Upper lobe of left lung (tissue), 6 donors: Measurements from ENCODE around the gene HTR5A. TPM values are rescaled to one million over a fixed set of nuclear protein-coding genes. Genes with fewer than 3 reads are reported as not detected.

Experiments
- ATAC-seq, 2 donors: fragments of 200-7000 bp; cut with Tn5 transposase; one replicate each; pipeline ENCODE4 v1.9.1; 2022; ENCODE audit warnings: mild to moderate bottlenecking in 2 of 2, moderate library complexity in 2 of 2; ENCODE audit not compliant: low FRiP score in 2 of 2
- DNase-seq, 2 donors: peaks; one replicate each; pipeline ENCODE4 v3.0.0-alpha.2; 2019 to 2020
- H3K27ac ChIP-seq, 4 donors: fragments of 200-600 bp; sonication (generic); one replicate each; pipeline ENCODE4 v1.5.1; 2016 to 2019
- H3K27me3 ChIP-seq, 4 donors: fragments of 200-600 bp; sonication (generic); one replicate each; pipeline ENCODE4 v1.5.1; 2017 to 2019
- H3K36me3 ChIP-seq, 4 donors: fragments of 200-600 bp; sonication (generic); one replicate each; pipeline ENCODE4 v1.5.1; 2016 to 2019
- H3K4me1 ChIP-seq, 4 donors: fragments of 200-600 bp; sonication (generic); one replicate each; pipeline ENCODE4 v1.5.1; 2018 to 2019
- H3K4me3 ChIP-seq, 4 donors: fragments of 200-600 bp; sonication (generic); one replicate each; pipeline ENCODE4 v1.5.1; 2017 to 2019; ENCODE audit warnings: mild to moderate bottlenecking in 2 of 4, moderate library complexity in 1 of 4
- H3K9me3 ChIP-seq, 4 donors: fragments of 200-600 bp; sonication (generic); one replicate each; pipeline ENCODE4 v1.5.1; 2018 to 2019
- CTCF ChIP-seq, 6 experiments: fragments of 450-650 bp in 4 of 6; fragments of 200-600 bp in 2 of 6; sonication (generic) in 2 of 6; IDR thresholded peaks; one replicate each; pipeline ENCODE4 v1.5.1; 2016 to 2019; ENCODE audit warnings: antibody characterized with exemption in 6 of 6
- EP300 ChIP-seq, 4 donors: sonication (generic); formaldehyde crosslinking; IDR thresholded peaks; one replicate each; pipeline ENCODE4 v1.5.1; 2017; ENCODE audit warnings: antibody characterized with exemption in 4 of 4, control low read depth in 2 of 4
- POLR2A ChIP-seq, 4 donors: fragments of 450-650 bp; IDR thresholded peaks; one replicate each; pipeline ENCODE4 v1.5.1; 2016 to 2017; ENCODE audit warnings: antibody characterized with exemption in 4 of 4, mild to moderate bottlenecking in 2 of 4
- POLR2AphosphoS5 ChIP-seq, 2 donors: sonication (generic); formaldehyde crosslinking; IDR thresholded peaks; one replicate each; pipeline ENCODE4 v1.5.1; 2017; ENCODE audit warnings: antibody characterized with exemption in 2 of 2
- WGBS, 2 donors: methylation state at CpG; one replicate each; pipeline ENCODE4 v1.1.5; 2017 to 2018; 5-methylcytosine and 5-hydroxymethylcytosine counted together
- total RNA-seq, 6 donors: library from RNA; depleted of rRNA in 4 of 6; stranded (reverse); fragments of >200 nt in 4 of 6; gene quantifications; one replicate each; pipeline versions ENCODE4 v1.1.0 to v1.2.1, GENCODE V29; 2016 to 2021
- donor health status: DM: no; HTN: no; CAD: no; lungs with moderate emphysema.
- donor health status: DM: no; HTN: yes; CAD: no; lungs with severe emphysema.

HTR5A gene
- total RNA-seq, 6 donors from 2014 or later, result not detected

GRCh38 chr7:155119801-155120382 is 49.8 kb downstream of the HTR5A start:
- H3K9me3 ChIP-seq, result peaks cover 0 to 9% (median 6%) of the 10 kb centered on the region in 4 donors
- no peaks in the 10 kb centered on the region for H3K36me3 ChIP-seq
- WGBS, 2 donors, result 85 to 90% methylated on average over 7 of the region's 7 CpGs
- H3K27ac ChIP-seq, result no peak overlapping the region
- H3K4me1 ChIP-seq, result no peaks in the 10 kb centered on the region
- TF ChIP-seq EP300 (IDR thresholded peaks at IDR 0.05) (no peak), POLR2A (IDR thresholded peaks at IDR 0.05) (no peak), CTCF (IDR thresholded peaks at IDR 0.05) (no peak), POLR2AphosphoS5 (IDR thresholded peaks at IDR 0.05) (no peak)
- no peak for DNase-seq
- H3K4me3 ChIP-seq, result no peak overlapping the region
- ATAC-seq, result no peak
- no peaks in the 10 kb centered on the region for H3K27me3 ChIP-seq

- Histone ChIP-seq H3K4me3 (no peak overlapping the region), H3K27ac (no peak overlapping the region), H3K36me3 (no peaks in the 10 kb centered on the region), H3K9me3 (peaks cover 0 to 9% (median 6%) of the 10 kb centered on the region in 4 donors), H3K4me1 (no peaks in the 10 kb centered on the region), H3K27me3 (no peaks in the 10 kb centered on the region)
- no peak for TF ChIP-seq EP300 (IDR thresholded peaks at IDR 0.05)
- no peak for TF ChIP-seq POLR2A (IDR thresholded peaks at IDR 0.05)
- TF ChIP-seq POLR2AphosphoS5 (IDR thresholded peaks at IDR 0.05), result no peak
- TF ChIP-seq CTCF (IDR thresholded peaks at IDR 0.05), result no peak
- WGBS, 2 donors, result 81 to 86% methylated on average over 4 of the region's 4 CpGs
- no peak for DNase-seq
- no peak for ATAC-seq
These were observed 50.3 kb downstream of the HTR5A start for GRCh38 chr7:155120460-155120859.

GRCh38 chr7:155122831-155123230 is 52.7 kb downstream of the HTR5A start:
- WGBS, 2 donors, result 31 to 34% methylated on average over 5 of the region's 5 CpGs

GRCh38 chr7:155123413-155123812 is 53.3 kb downstream of the HTR5A start:
- WGBS, 2 donors, result 75 to 81% methylated on average over 1 of the region's 1 CpG
- ATAC-seq (no peak), DNase-seq (no peak)
- no peaks in the 10 kb centered on the region for H3K36me3 ChIP-seq
- H3K27me3 ChIP-seq, result no peaks in the 10 kb centered on the region
- no peak overlapping the region for H3K27ac ChIP-seq
- no peak for TF ChIP-seq POLR2AphosphoS5 (IDR thresholded peaks at IDR 0.05)
- no peak for TF ChIP-seq CTCF (IDR thresholded peaks at IDR 0.05)
- no peak for TF ChIP-seq POLR2A (IDR thresholded peaks at IDR 0.05)
- H3K9me3 ChIP-seq, result peaks cover 0 to 9% (median 6%) of the 10 kb centered on the region in 4 donors
- no peaks in the 10 kb centered on the region for H3K4me1 ChIP-seq
- H3K4me3 ChIP-seq, result no peak overlapping the region

More at GRCh38 chr7:155122831-155123230, 52.7 kb downstream of the HTR5A start:
- Histone ChIP-seq H3K36me3 (no peaks in the 10 kb centered on the region), H3K4me3 (no peak overlapping the region), H3K27ac (no peak overlapping the region), H3K9me3 (peaks cover 0 to 9% (median 6%) of the 10 kb centered on the region in 4 donors), H3K4me1 (no peaks in the 10 kb centered on the region), H3K27me3 (no peaks in the 10 kb centered on the region)
- no peak for ATAC-seq
- no peak for DNase-seq
- TF ChIP-seq POLR2A (IDR thresholded peaks at IDR 0.05), result no peak
- TF ChIP-seq CTCF (IDR thresholded peaks at IDR 0.05), result no peak
- TF ChIP-seq EP300 (IDR thresholded peaks at IDR 0.05), result no peak
- no peak for TF ChIP-seq POLR2AphosphoS5 (IDR thresholded peaks at IDR 0.05)

- WGBS, 2 donors, result 79 to 91% methylated on average over 8 of the region's 8 CpGs
- H3K27ac ChIP-seq, result no peak overlapping the region
- no peaks in the 10 kb centered on the region for H3K36me3 ChIP-seq
- no peak overlapping the region for H3K4me3 ChIP-seq
- ATAC-seq (peak in 1 of 2 donors; percentile 8), DNase-seq (no peak)
- H3K4me1 ChIP-seq, result no peaks in the 10 kb centered on the region
- H3K9me3 ChIP-seq, result peaks cover 0 to 9% (median 5%) of the 10 kb centered on the region in 4 donors
- TF ChIP-seq CTCF (IDR thresholded peaks at IDR 0.05), result no peak
- no peak for TF ChIP-seq POLR2A (IDR thresholded peaks at IDR 0.05)
- TF ChIP-seq EP300 (IDR thresholded peaks at IDR 0.05), result no peak
- no peak for TF ChIP-seq POLR2AphosphoS5 (IDR thresholded peaks at IDR 0.05)
- H3K27me3 ChIP-seq, result no peaks in the 10 kb centered on the region
These were observed 54.6 kb downstream of the HTR5A start for GRCh38 chr7:155124706-155125105.
